DMS53 treated with DMSO at 0.1 percent for 48 hours (cell line): Measurements from ENCODE around the gene TMEM106C.

Source experiments
- DNase-seq: peaks from one replicate; lab custom pipeline; 2025; ENCODE audit not compliant: unreplicated experiment; lab: John Stamatoyannopoulos, UW

The TMEM106C gene

DNA sequence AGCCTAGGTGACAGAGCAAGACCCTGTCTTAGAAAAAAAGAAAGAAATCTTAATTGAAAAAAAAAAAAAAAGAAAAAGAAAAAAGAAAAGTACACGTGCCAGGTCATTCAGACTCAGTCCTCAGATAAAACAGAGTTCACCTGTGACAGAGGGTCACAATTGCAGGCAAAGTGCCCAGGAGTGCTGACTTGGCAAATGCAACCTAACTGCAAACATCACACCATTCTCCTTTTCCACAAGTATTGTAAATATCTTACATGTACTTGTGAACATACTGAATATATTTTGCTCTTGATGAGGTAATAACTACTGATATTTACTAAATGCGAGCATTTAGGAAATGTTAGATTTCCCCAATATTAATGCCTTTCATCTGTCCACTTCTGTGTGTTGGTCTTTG lies 49.9 kb downstream of the TMEM106C start:
- DNase-seq = no peak

DNA sequence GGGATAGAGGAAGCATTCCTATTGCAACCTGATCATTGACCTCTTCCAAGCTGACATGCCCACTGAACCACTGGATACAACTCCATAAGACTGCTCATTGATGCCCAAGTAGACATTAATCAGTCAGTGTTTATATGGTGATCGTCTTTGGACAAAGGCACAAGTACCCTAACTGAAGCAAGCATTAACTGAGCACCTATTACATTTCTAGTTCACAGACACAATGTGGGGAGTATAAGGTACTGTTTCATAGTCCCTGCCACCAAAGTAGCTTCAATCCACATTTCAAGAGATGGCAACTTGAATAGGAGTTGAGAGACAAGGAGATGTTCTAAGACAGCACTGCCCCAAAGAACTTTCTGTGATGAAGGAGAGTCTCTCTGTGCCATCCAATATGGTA lies 51.7 kb downstream of the TMEM106C start:
- DNase-seq = no peak

DNA sequence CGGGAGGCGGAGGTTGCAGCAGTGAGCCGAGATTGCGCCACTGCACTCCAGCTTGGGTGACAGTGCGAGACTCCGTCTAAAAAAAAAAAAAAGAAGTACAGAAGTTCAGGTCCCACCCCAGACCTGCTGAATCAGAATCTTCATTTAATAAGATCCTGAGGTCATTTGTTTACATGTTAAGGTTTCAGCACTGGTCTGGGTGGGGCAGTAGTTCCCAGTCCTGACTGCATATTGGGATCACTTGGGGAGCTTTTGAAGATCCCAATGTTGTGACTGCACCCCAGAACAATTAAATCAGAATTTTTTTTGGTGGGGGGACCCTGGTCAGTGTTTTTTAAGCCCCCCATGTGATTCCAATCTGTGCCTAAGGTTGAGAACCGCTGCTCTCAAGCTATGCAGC lies 52.6 kb downstream of the TMEM106C start:
- no peak for DNase-seq

DNA sequence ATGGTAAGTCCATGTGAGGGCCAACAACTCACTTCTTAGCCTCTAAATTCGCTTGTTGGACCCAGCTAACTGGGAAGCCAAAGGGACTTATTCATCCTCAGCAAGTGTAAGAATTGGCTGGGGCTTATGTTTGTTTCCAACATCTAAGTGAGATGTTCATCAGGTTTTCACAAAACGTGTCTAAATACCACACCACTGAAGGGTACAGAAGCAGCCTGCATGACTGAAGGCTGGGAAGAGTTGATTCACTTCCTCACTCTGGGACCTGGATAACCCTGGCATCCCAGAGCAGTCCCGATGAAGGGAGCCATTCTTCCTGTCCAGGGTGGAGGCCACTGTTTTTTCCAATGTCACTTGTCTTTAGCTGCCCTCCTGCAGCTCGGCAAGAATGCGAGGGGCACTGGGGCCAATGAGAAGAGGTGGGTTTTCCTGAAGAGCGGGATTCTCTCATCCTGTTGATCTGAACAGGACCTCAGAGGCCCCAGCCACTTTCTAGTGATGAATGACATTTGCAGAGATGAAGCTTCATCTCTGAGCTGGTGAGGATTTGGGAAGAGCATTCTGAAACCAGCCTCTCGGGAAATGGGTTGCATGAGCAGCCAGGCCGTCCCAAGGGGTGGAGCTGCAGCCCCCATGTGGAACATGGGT lies 53.1 kb downstream of the TMEM106C start:
- no peak for DNase-seq

DNA sequence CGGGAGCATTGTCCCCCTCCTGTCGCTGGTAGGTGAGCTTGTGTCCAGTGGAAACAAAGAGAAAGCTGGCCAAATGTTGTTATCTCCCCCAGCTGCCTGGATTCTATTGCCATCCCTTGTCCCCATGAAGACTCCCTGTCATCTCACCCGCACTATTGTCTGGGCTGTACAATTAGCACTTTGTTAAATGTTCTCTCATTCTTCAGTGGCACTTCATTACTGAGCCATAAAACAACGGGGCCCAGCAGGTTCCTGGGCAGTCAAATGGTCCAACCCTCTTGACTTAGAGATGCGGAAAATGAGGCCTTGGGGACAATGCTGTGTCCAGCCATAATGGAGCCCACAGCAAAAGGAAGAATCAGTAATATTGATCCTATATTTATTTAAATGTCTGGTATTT lies 54.1 kb downstream of the TMEM106C start:
- no peak for DNase-seq

DNA sequence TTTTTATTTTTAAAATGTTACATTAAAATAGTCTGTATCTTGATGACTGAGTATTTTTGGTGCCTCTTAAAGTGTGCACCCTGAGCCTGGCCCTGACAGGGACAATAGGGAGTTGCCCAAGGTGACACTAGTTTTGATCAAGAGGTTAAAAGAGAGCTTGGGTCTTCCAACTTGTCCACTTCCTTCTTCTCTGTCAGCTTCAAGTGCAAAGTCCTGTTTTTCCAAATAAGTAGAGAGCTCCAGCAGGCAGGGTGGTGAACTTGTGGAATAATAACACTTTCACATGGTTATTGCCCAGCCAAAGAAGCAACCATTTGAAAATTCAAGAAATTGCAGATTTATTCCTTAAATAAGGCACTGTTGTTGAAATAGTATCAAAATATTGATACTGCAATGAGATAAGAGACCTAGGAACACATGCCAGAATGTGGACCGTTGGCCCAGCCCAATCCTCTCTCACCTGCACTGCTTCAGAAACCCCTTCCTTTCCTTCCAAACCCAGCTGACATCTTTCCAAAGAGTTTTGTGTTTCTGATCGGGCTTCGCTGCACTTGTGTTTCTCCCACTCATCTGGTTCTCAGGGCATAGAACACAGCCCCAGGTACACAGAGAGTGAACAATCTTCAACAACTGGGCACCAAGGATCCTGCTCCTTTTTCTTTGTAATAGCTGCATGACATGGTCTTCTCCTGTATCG lies 54.7 kb downstream of the TMEM106C start:
- DNase-seq = no peak
